NCI-H1048 (cell line): ENCODE results near the gene GSTM5.
"Not testable (repeated sequence)": the region's sequence is repeated elsewhere in the genome, so short reads cannot be mapped to it uniquely, and the experiment has no call there.

Source experiments
- DNase-seq: peaks from one replicate; lab custom pipeline; 2025; lab: John Stamatoyannopoulos, UW

GSTM5 gene

GRCh38 chr1:109728870-109729269, 16.8 kb downstream of the GSTM5 start:
- no peak for DNase-seq

GRCh38 chr1:109730666-109731065, 18.6 kb downstream of the GSTM5 start:
- DNase-seq: no peak

- no peak for DNase-seq
These were observed 20.4 kb downstream of the GSTM5 start for GRCh38 chr1:109732390-109732881.

GRCh38 chr1:109733236-109733870, 21.3 kb downstream of the GSTM5 start:
- no peak for DNase-seq

- no peak for DNase-seq
These were observed 27.9 kb downstream of the GSTM5 start for GRCh38 chr1:109739738-109740614.

DNA sequence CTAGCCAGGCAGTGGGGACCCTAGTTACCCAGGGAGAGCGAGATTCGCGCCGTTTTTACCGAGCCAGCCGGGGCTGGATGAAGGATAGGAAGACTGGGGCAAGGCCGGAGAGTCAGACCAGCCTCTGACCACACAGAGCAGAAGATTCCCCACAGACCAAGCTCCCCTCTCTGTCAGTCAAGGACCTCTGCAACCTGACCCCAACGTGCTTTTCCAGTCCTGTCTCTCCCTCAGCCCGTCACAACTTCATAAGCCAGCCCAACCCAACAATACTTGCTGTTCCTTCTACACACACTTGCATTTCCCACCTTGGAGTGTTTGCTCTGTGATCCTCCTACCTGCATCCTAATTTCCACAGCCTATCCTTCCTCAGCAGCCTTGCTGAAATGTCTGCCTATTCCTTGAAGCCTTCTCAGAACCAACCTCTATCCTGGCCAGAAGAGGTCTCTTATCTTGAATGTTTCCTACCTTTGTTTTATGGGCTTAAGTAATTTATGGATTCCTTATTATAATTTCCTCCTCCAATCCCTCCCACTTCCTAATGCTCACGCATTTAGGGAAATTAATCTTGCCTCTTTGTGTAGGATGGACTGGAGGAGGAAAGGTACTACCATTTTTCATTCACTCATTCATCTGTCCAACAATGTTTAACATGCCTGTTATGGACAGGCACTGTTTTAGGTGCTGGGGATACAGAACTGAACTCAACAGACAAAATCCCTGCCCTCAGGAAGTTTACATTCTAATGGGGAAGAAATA, 28.7 kb downstream of the GSTM5 start, which contains the start of gene GSTM3:
TSS of gene GSTM3 (minus strand) at position 424 of the 759 bp plus-strand sequence. CDS start 751 bp downstream, outside the sequence.
- no peak for DNase-seq

- DNase-seq: not testable (repeated sequence)
These were observed 36.3 kb downstream of the GSTM5 start for GRCh38 chr1:109748311-109748710.

DNA sequence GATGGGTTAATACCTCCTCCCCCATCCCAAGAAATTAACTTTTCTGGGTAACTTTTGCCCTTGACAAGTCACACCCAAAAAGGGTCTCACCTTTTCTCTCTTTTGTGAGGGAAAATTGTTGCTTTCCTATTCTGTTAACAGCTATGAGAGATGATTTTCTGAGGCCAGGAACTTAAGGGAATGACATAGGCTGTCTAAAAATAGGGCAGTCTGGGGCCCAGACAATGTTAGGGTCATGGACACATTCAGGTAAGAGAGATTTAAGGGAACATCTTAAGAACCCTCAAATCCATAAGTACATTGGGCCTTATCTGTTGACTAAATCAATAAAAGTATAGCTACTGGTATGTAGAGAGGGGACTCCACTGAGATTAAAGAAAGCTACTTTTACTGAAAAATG, 37.2 kb downstream of the GSTM5 start:
- no peak for DNase-seq

GRCh38 chr1:109750241-109750882, 38.3 kb downstream of the GSTM5 start:
- DNase-seq: no peak

GRCh38 chr1:109750920-109751319, 38.9 kb downstream of the GSTM5 start:
- no peak for DNase-seq

GRCh38 chr1:109751531-109752260, 39.6 kb downstream of the GSTM5 start:
- DNase-seq: no peak

- no peak for DNase-seq
These were observed 42.7 kb downstream of the GSTM5 start for GRCh38 chr1:109754738-109755137.

DNA sequence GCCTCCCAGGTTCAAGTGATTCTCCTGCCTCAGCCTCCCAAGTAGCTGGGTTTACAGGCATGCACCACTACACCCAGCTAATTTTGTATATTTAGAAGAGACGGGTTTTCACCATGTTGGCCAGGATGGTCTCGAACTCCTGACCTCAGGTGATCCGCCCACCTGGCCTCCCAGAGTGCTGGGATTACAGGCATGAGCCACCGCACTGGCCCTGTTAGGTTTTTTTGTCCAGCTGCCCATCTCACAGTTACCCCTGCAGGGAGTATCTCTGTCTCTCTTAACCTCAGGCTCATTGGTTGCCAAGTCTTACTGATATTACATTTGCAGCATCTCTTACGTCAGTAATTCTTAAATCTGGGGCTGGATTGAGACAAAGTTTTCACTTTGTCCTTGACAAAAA, 44.3 kb downstream of the GSTM5 start:
- not testable (repeated sequence) for DNase-seq

GRCh38 chr1:109756848-109757521, 44.9 kb downstream of the GSTM5 start:
- no peak for DNase-seq

GRCh38 chr1:109757936-109758786, 46.1 kb downstream of the GSTM5 start:
- no peak for DNase-seq

- no peak for DNase-seq
These were observed 47.7 kb downstream of the GSTM5 start for GRCh38 chr1:109759513-109760334.

DNA sequence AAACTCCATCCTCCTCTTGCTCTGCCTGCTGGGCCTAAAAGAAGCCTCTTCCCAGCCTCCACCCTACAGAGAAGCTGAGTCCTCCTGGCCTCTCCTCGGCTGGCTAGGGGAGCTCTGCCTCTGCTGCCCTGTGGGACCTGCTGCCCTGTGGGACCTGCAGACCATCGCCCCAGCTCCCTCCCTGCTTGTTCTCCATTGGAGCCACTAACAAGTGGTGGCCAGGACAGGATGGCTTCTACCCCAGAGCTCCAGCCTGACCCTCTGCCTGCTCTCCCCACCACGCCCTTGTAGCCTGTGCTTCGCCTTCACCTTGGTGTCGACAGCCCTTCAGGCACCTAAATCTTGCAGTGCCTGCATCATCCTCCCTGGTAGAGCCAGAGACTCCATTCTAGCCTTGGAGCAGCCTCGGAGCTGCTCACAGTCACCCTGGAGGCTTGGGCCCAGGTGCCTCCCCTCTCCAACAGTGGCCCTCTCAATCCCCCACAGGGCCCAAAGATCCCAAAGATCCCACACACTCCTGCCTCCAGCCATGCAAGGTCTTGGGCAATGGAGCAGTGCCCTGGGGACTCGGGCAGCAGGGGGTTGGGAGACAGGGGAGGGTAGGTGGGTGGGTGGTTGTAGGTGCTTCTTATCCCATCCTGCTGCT, 48.7 kb downstream of the GSTM5 start:
- no peak for DNase-seq
